SK-N-SH (cell line): Measurements from ENCODE around the gene SFXN1. TPM values are rescaled to one million over a fixed set of nuclear protein-coding genes. Genes with fewer than 3 reads are reported as not detected.

Source experiments
- CTCF ChIA-PET: fragments of 300-600, 350-600 bp; formaldehyde crosslinking; extraction: SDS; loops from one replicate; lab custom pipeline; 2021; lab: Yijun Ruan, JAX
- POLR2A ChIA-PET: fragments of 350-600 bp; sonication (Branson Sonifier 250); formaldehyde crosslinking; extraction: SDS; loops from one replicate; lab custom pipeline; 2020; ENCODE audit warnings: antibody characterized with exemption, inconsistent platforms; lab: Yijun Ruan, JAX
- DNase-seq: peaks from one replicate; pipeline ENCODE4 v3.0.0; 2012
- H2AFZ ChIP-seq: fragments of 200-600 bp; sonication (generic); 2 replicates; pipeline ENCODE4 v1.8.1; 2016; ENCODE audit warnings: antibody characterized with exemption, mild to moderate bottlenecking, low read depth
- H3F3A ChIP-seq: fragments of 200-600 bp; sonication (generic); replicated peaks from 2 replicates; pipeline ENCODE3; 2016; ENCODE audit warnings: antibody characterized with exemption, mild to moderate bottlenecking; ENCODE audit not compliant: insufficient read depth
- H3K27ac ChIP-seq, 2 experiments: fragments of 200-500 bp in 1 of 2; fragments of 200-600 bp in 1 of 2; sonication (Bioruptor generic) in 1 of 2; sonication (generic), shearing (Covaris generic) in 1 of 2; 2 replicates each; pipeline versions ENCODE4 v1.5.1 to v1.6.1; 2014 to 2016; ENCODE audit warnings: low read depth in 2 of 2, inconsistent platforms in 1 of 2, low read length in 1 of 2, mild to moderate bottlenecking in 1 of 2, mixed read lengths in 1 of 2
- H3K27me3 ChIP-seq: fragments of 200-600 bp; sonication (generic), shearing (Covaris generic); 2 replicates; pipeline ENCODE4 v1.6.1; 2016; ENCODE audit warnings: mixed run types; ENCODE audit not compliant: insufficient read depth
- H3K36me3 ChIP-seq, 2 experiments: fragments of 200-500 bp in 1 of 2; fragments of 200-600 bp in 1 of 2; sonication (Bioruptor generic) in 1 of 2; sonication (generic) in 1 of 2; replicated peaks in 1 of 2; 2 replicates each; pipeline versions ENCODE3 to v1.5.1; 2014 to 2016; ENCODE audit warnings: low read length in 1 of 2, mild to moderate bottlenecking in 1 of 2; ENCODE audit not compliant: insufficient read depth in 2 of 2, control insufficient read depth in 1 of 2
- H3K4me1 ChIP-seq, 2 experiments: fragments of 200-500 bp in 1 of 2; fragments of 200-600 bp in 1 of 2; sonication (Bioruptor generic) in 1 of 2; sonication (generic), shearing (Covaris generic) in 1 of 2; 2 replicates each; pipeline versions ENCODE4 v1.5.1 to v1.6.1; 2014 to 2016; ENCODE audit warnings: low read depth in 1 of 2, low read length in 1 of 2, mixed run types in 1 of 2; ENCODE audit not compliant: insufficient read depth in 2 of 2, control insufficient read depth in 1 of 2
- H3K4me2 ChIP-seq: fragments of 200-600 bp; sonication (generic), shearing (Covaris generic); 2 replicates; pipeline ENCODE4 v1.6.1; 2017; ENCODE audit warnings: mixed run types
- H3K4me3 ChIP-seq, 2 experiments: fragments of 200-500 bp in 1 of 2; fragments of 200-600 bp in 1 of 2; sonication (Bioruptor generic) in 1 of 2; sonication (generic), shearing (Covaris generic) in 1 of 2; 2 replicates each; pipeline versions ENCODE4 v1.5.1 to v1.8.1; 2014 to 2016; ENCODE audit warnings: low read depth in 2 of 2, inconsistent platforms in 1 of 2, low read length in 1 of 2, mild to moderate bottlenecking in 1 of 2, mixed read lengths in 1 of 2, moderate library complexity in 1 of 2
- H3K79me2 ChIP-seq: fragments of 200-600 bp; sonication (generic); 2 replicates; pipeline ENCODE4 v1.8.1; 2017; ENCODE audit warnings: mild to moderate bottlenecking; ENCODE audit not compliant: insufficient read depth
- H3K9ac ChIP-seq: fragments of 200-600 bp; sonication (generic); 2 replicates; pipeline ENCODE4 v1.6.1; 2017; ENCODE audit warnings: mixed run types
- H3K9me2 ChIP-seq: fragments of 200-600 bp; sonication (generic); 2 replicates; pipeline ENCODE4 v1.6.1; 2017; ENCODE audit warnings: mixed run types
- H3K9me3 ChIP-seq: fragments of 200-600 bp; sonication (generic); 2 replicates; pipeline ENCODE4 v1.6.1; 2017; ENCODE audit warnings: mixed run types, mild to moderate bottlenecking, moderate library complexity
- H4K20me1 ChIP-seq: fragments of 200-600 bp; sonication (generic); 2 replicates; pipeline ENCODE4 v1.6.1; 2017; ENCODE audit warnings: mild to moderate bottlenecking, mixed run types; ENCODE audit not compliant: insufficient read depth
- CHD2 ChIP-seq: fragments of 150-350 bp; IDR thresholded peaks from 2 replicates; pipeline ENCODE4 v1.6.1; 2018; ENCODE audit warnings: low read length; ENCODE audit not compliant: partially characterized antibody
- FOSL2 ChIP-seq: IDR thresholded peaks from 2 replicates; pipeline ENCODE4 v1.4.0; 2012; ENCODE audit warnings: low read depth, mild to moderate bottlenecking, moderate library complexity, borderline replicate concordance
- FOXJ3 ChIP-seq: sonication (generic); formaldehyde crosslinking; IDR thresholded peaks from 2 replicates; pipeline ENCODE4 v1.5.1; 2020; ENCODE audit warnings: mild to moderate bottlenecking, missing genetic modification reagents
- GABPA ChIP-seq: IDR thresholded peaks from 2 replicates; pipeline ENCODE4 v1.4.0; 2012; ENCODE audit warnings: low read depth, mild to moderate bottlenecking
- JUND ChIP-seq: IDR thresholded peaks from 2 replicates; pipeline ENCODE4 v1.4.0; 2012
- MEF2A ChIP-seq: IDR thresholded peaks from 2 replicates; pipeline ENCODE4 v1.4.0; 2012; ENCODE audit warnings: low read depth, borderline replicate concordance
- NFIC ChIP-seq: IDR thresholded peaks from 2 replicates; pipeline ENCODE4 v1.4.0; 2012; ENCODE audit warnings: borderline replicate concordance
- RAD21 ChIP-seq: IDR thresholded peaks from 2 replicates; pipeline ENCODE4 v1.6.1; 2012; ENCODE audit warnings: mild to moderate bottlenecking, low read length
- RXRA ChIP-seq: IDR thresholded peaks from 2 replicates; pipeline ENCODE4 v1.4.0; 2012; ENCODE audit warnings: low read depth, mild to moderate bottlenecking, borderline replicate concordance
- SIN3A ChIP-seq: IDR thresholded peaks from 2 replicates; pipeline ENCODE4 v1.6.1; 2012; ENCODE audit warnings: low read depth, mild to moderate bottlenecking, low read length, moderate library complexity, borderline replicate concordance
- SMC3 ChIP-seq: IDR thresholded peaks from 2 replicates; pipeline ENCODE4 v1.6.1; 2012; ENCODE audit warnings: low read depth, low read length, improper control_type of control experiment
- TAF1 ChIP-seq: IDR thresholded peaks from 2 replicates; pipeline ENCODE4 v1.6.1; 2012; ENCODE audit warnings: low read depth, mild to moderate bottlenecking, low read length, moderate library complexity, borderline replicate concordance
- TCF12 ChIP-seq: IDR thresholded peaks from 2 replicates; pipeline ENCODE4 v1.4.0; 2012
- YY1 ChIP-seq: IDR thresholded peaks from 2 replicates; pipeline ENCODE4 v1.4.0; 2012; ENCODE audit warnings: low read depth, mild to moderate bottlenecking
- WGBS: methylation state at CpG from one replicate; pipeline ENCODE4 v1.1.6; 2017; ENCODE audit warnings: low lambda C conversion rate; 5-methylcytosine and 5-hydroxymethylcytosine counted together
- polyA plus RNA-seq, 3 experiments: library from polyadenylated mRNA; depleted of rRNA; stranded (reverse); fragments of >200 nt; gene quantifications; 2 replicates each; pipeline ENCODE4 v1.2.3, GENCODE V29; 2012
- TF ChIP-seq, protein P1 (sequence below): IDR thresholded peaks from 2 replicates; pipeline ENCODE4 v1.4.0; 2012; ENCODE audit warnings: low read depth
- TF ChIP-seq, protein P2 (sequence below): IDR thresholded peaks from 2 replicates; pipeline ENCODE4 v1.6.1; 2012; ENCODE audit warnings: mild to moderate bottlenecking, low read depth, low read length, moderate library complexity
- TF ChIP-seq, protein P3 (sequence below): fragments of 150-350 bp; IDR thresholded peaks from 2 replicates; pipeline ENCODE4 v1.6.1; 2016; ENCODE audit warnings: mild to moderate bottlenecking, low read depth, low read length
- TF ChIP-seq, protein P4 (sequence below): fragments of 150-350 bp; IDR thresholded peaks from 2 replicates; pipeline ENCODE4 v1.6.1; 2017; ENCODE audit warnings: antibody characterized with exemption, low read length, low read depth, borderline replicate concordance
- TF ChIP-seq, protein P5 (sequence below): IDR thresholded peaks from 2 replicates; pipeline ENCODE4; 2012

The SFXN1 gene
- polyA plus RNA-seq, 1 of the 3 experiments (the other 2 are of a cell fraction), result 73.6 TPM

DNA sequence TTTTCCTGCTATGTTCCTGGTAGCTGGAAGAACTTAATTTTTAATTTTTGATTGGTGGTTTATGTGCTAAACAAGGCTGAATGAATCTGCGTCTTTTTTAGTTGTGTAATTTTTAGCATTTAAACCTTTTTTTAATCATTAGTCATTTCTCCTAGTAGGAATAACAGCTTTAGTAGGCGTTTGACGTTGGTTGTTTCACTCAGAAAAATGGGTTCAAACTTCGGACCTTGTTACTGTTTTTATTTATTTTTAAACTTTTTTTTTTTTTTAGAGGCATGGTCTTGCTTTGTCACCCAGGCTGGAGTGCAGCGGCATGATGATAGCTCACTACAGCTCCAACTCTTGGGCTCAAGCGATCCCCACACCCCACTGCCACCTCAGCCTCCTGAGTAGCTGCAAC lies 12.9 kb downstream of the SFXN1 start (continued):
- TF ChIP-seq FOSL2, result no peak
- TF ChIP-seq MEF2A, result no peak
- no peak for TF ChIP-seq FOXJ3 (CRISPR knock-in tag)

DNA sequence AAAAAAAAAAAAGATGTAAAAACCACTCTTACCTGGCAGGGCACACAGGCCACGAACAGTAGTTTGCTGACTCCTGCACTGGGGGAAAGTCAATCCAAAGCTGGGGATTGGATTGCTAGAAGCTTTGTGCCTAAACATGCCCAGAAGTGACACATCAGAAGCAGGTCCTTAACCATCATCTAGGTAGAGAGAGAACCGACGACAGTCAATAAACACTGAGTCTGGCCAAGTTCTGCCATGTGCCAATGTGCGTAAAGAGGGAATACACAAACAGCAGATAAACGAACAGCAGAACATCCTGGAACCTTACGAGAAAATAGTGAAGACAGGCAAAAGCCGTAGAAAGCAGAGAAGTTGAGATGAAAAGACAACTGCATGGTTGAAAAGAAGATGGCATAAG lies 14.9 kb downstream of the SFXN1 start:
- 95% methylated on average over 7 of the region's 7 CpGs for WGBS
- CTCF ChIA-PET, result no interaction called here

More for the DNA sequence above, 14.9 kb downstream of the SFXN1 start:
- H2AFZ ChIP-seq, result no peak overlapping the region
- H3K4me1 ChIP-seq, result no peaks in the 10 kb centered on the region; a peak in 2 of 4 replicates
- no peak overlapping the region for H3K4me2 ChIP-seq
- no peak for DNase-seq
- H4K20me1 ChIP-seq, result 0 out of 2 replicates have a peak, but pooled peaks cover 15% of the 10 kb centered on the region
- H3F3A ChIP-seq, result no peaks in the 10 kb centered on the region
- H3K9me2 ChIP-seq, result no peaks in the 10 kb centered on the region
- no peaks in the 10 kb centered on the region for H3K27me3 ChIP-seq
- H3K9ac ChIP-seq, result no peak overlapping the region
- peaks cover 42 to 64% of the 10 kb centered on the region in 2 experiments for H3K36me3 ChIP-seq
- H3K79me2 ChIP-seq, result peaks cover 55% of the 10 kb centered on the region
- POLR2A ChIA-PET, result no interaction called here
- TF ChIP-seq, protein P1, sequence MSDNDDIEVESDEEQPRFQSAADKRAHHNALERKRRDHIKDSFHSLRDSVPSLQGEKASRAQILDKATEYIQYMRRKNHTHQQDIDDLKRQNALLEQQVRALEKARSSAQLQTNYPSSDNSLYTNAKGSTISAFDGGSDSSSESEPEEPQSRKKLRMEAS, result no peak
- TF ChIP-seq, protein P2, sequence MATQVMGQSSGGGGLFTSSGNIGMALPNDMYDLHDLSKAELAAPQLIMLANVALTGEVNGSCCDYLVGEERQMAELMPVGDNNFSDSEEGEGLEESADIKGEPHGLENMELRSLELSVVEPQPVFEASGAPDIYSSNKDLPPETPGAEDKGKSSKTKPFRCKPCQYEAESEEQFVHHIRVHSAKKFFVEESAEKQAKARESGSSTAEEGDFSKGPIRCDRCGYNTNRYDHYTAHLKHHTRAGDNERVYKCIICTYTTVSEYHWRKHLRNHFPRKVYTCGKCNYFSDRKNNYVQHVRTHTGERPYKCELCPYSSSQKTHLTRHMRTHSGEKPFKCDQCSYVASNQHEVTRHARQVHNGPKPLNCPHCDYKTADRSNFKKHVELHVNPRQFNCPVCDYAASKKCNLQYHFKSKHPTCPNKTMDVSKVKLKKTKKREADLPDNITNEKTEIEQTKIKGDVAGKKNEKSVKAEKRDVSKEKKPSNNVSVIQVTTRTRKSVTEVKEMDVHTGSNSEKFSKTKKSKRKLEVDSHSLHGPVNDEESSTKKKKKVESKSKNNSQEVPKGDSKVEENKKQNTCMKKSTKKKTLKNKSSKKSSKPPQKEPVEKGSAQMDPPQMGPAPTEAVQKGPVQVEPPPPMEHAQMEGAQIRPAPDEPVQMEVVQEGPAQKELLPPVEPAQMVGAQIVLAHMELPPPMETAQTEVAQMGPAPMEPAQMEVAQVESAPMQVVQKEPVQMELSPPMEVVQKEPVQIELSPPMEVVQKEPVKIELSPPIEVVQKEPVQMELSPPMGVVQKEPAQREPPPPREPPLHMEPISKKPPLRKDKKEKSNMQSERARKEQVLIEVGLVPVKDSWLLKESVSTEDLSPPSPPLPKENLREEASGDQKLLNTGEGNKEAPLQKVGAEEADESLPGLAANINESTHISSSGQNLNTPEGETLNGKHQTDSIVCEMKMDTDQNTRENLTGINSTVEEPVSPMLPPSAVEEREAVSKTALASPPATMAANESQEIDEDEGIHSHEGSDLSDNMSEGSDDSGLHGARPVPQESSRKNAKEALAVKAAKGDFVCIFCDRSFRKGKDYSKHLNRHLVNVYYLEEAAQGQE, result no peak
- no peak for TF ChIP-seq RAD21
- TF ChIP-seq, protein P3, sequence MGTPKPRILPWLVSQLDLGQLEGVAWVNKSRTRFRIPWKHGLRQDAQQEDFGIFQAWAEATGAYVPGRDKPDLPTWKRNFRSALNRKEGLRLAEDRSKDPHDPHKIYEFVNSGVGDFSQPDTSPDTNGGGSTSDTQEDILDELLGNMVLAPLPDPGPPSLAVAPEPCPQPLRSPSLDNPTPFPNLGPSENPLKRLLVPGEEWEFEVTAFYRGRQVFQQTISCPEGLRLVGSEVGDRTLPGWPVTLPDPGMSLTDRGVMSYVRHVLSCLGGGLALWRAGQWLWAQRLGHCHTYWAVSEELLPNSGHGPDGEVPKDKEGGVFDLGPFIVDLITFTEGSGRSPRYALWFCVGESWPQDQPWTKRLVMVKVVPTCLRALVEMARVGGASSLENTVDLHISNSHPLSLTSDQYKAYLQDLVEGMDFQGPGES, result no peak
- TF ChIP-seq JUND, result no peak
- no peak for TF ChIP-seq TAF1
- TF ChIP-seq GABPA, result no peak
- no peak for TF ChIP-seq SMC3
- TF ChIP-seq TCF12, result no peak
- no peak for TF ChIP-seq MEF2A
- TF ChIP-seq, protein P4, sequence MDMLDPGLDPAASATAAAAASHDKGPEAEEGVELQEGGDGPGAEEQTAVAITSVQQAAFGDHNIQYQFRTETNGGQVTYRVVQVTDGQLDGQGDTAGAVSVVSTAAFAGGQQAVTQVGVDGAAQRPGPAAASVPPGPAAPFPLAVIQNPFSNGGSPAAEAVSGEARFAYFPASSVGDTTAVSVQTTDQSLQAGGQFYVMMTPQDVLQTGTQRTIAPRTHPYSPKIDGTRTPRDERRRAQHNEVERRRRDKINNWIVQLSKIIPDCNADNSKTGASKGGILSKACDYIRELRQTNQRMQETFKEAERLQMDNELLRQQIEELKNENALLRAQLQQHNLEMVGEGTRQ, result no peak
- TF ChIP-seq YY1, result no peak
- TF ChIP-seq, protein P5, sequence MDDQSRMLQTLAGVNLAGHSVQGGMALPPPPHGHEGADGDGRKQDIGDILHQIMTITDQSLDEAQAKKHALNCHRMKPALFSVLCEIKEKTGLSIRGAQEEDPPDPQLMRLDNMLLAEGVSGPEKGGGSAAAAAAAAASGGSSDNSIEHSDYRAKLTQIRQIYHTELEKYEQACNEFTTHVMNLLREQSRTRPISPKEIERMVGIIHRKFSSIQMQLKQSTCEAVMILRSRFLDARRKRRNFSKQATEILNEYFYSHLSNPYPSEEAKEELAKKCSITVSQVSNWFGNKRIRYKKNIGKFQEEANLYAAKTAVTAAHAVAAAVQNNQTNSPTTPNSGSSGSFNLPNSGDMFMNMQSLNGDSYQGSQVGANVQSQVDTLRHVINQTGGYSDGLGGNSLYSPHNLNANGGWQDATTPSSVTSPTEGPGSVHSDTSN, result no peak
- no peak for TF ChIP-seq NFIC
- no peak for TF ChIP-seq RXRA
- no peak for TF ChIP-seq CHD2
- TF ChIP-seq SIN3A, result no peak
- no peak for TF ChIP-seq FOSL2
- H3K4me3 ChIP-seq, result no peak overlapping the region
- no peak overlapping the region for H3K27ac ChIP-seq
- H3K9me3 ChIP-seq, result no peaks in the 10 kb centered on the region
